Stimulated activated CD8-positive, alpha-beta memory T cell treated with anti-CD3 and anti-CD28 coated beads, Interleukin-4, amount 100 ng/mL, for 24 hours (primary cell): ENCODE results near the gene KRT4.

Source experiments
- DNase-seq: peaks from one replicate; pipeline ENCODE4 v3.0.0-alpha.2; 2020; ENCODE audit warnings: low read depth

KRT4 gene

GRCh38 chr12:52821826-52822660 is 8.1 kb upstream of the KRT4 start:
- DNase-seq: no peak

GRCh38 chr12:52821071-52821730 is 7.3 kb upstream of the KRT4 start:
- DNase-seq: no peak

GRCh38 chr12:52820521-52820920 is 6.6 kb upstream of the KRT4 start:
- no peak for DNase-seq

- no peak for DNase-seq
Measured at GRCh38 chr12:52819731-52820510, 6.0 kb upstream of the KRT4 start.

- no peak for DNase-seq
Measured at GRCh38 chr12:52818887-52819420, 5.0 kb upstream of the KRT4 start.

GRCh38 chr12:52818388-52818787 is 4.5 kb upstream of the KRT4 start:
- no peak for DNase-seq

GRCh38 chr12:52817699-52818238 is 3.9 kb upstream of the KRT4 start:
- no peak for DNase-seq

GRCh38 chr12:52817003-52817698 is 3.2 kb upstream of the KRT4 start:
- DNase-seq: no peak

- DNase-seq: no peak
Measured at GRCh38 chr12:52815676-52816588, 2.0 kb upstream of the KRT4 start.

GRCh38 chr12:52815161-52815560 is 1.2 kb upstream of the KRT4 start:
- no peak for DNase-seq

- DNase-seq: no peak
Measured at GRCh38 chr12:52814710-52815155, 817 bp upstream of the KRT4 start.

GRCh38 chr12:52813203-52813819 is 605 bp downstream of the KRT4 start:
- no peak for DNase-seq

GRCh38 chr12:52812749-52813148 is 1.2 kb downstream of the KRT4 start:
- no peak for DNase-seq

GRCh38 chr12:52812073-52812400 is 1.9 kb downstream of the KRT4 start:
- no peak for DNase-seq

- no peak for DNase-seq
Measured at GRCh38 chr12:52811191-52812072, 2.5 kb downstream of the KRT4 start.

GRCh38 chr12:52810554-52810953 is 3.4 kb downstream of the KRT4 start:
- DNase-seq: no peak

- DNase-seq: no peak
Measured at GRCh38 chr12:52809166-52809565, 4.8 kb downstream of the KRT4 start.

GRCh38 chr12:52808573-52809160 is 5.2 kb downstream of the KRT4 start:
- DNase-seq: no peak
